Lower leg skin (tissue), 3 donors: ENCODE results near the gene BBS9.

Source experiments
- CTCF ChIP-seq, 3 donors: fragments of 450-650 bp; IDR thresholded peaks; one replicate each; pipeline ENCODE4 v1.5.1; 2016; ENCODE audit warnings: antibody characterized with exemption in 3 of 3, mild to moderate bottlenecking in 3 of 3, moderate library complexity in 2 of 3
- POLR2A ChIP-seq, 2 donors: fragments of 450-650 bp; IDR thresholded peaks; one replicate each; pipeline ENCODE4 v1.6.1; 2016 to 2017; ENCODE audit warnings: antibody characterized with exemption in 2 of 2, mild to moderate bottlenecking in 1 of 2, moderate library complexity in 1 of 2

GRCh38 chr7:33200282-33200681 lies 70.9 kb downstream of the BBS9 start:
- TF ChIP-seq CTCF (IDR thresholded peaks at IDR 0.05) (no peak), POLR2A (IDR thresholded peaks at IDR 0.05) (no peak)
